B cell (primary cell): ENCODE results near the gene JAKMIP2.

ENCODE experiments used
- CTCF ChIP-seq: fragments of 200-600 bp; IDR thresholded peaks from one replicate; pipeline ENCODE4 v1.8.0; 2022; ENCODE audit warnings: antibody characterized with exemption, mild to moderate bottlenecking
- EZH2 ChIP-seq: IDR thresholded peaks from 2 replicates; pipeline ENCODE4 v1.6.1; 2012; ENCODE audit warnings: borderline replicate concordance, low read depth, mild to moderate bottlenecking, moderate library complexity, low read length; ENCODE audit not compliant: insufficient read depth, poor library complexity, severe bottlenecking

- peak; percentile 33 for TF ChIP-seq CTCF
- TF ChIP-seq EZH2 = no peak
Measured at GRCh38 chr5:147576646-147577535, 205.6 kb downstream of the JAKMIP2 start.
